Ovary (tissue), 9 donors: ENCODE measurements around the gene BCAS4. TPM values are rescaled to one million over a fixed set of nuclear protein-coding genes. Genes with fewer than 3 reads are reported as not detected.

Experiments
- DNase-seq, 5 donors: peaks; one replicate each; pipeline ENCODE4 v3.0.0-alpha.2; 2019 to 2020
- H3K27ac ChIP-seq, 2 donors: fragments of 200-600 bp; one replicate each; pipeline versions ENCODE4 v1.5.1 to v1.8.0; 2019 to 2022
- H3K27me3 ChIP-seq: fragments of 200-600 bp; one replicate; pipeline ENCODE4 v1.8.0; 2022
- H3K36me3 ChIP-seq: fragments of 200-600 bp; sonication (generic); one replicate; pipeline ENCODE4 v1.5.1; 2019
- H3K4me1 ChIP-seq: one replicate; pipeline ENCODE4 v1.8.1; 2013; ENCODE audit warnings: mild to moderate bottlenecking, moderate library complexity; ENCODE audit not compliant: insufficient read depth
- H3K4me3 ChIP-seq: fragments of 200-600 bp; sonication (generic); one replicate; pipeline ENCODE4 v1.5.1; 2017
- H3K9me3 ChIP-seq, 2 donors: fragments of 200-600 bp in 1 of 2; sonication (generic) in 1 of 2; one replicate each; pipeline versions ENCODE4 v1.5.1 to v1.8.1; 2013 to 2019; ENCODE audit warnings: mild to moderate bottlenecking in 1 of 2, moderate library complexity in 1 of 2
- CTCF ChIP-seq, 3 donors: fragments of 450-650 bp in 2 of 3; fragments of 200-600 bp in 1 of 3; IDR thresholded peaks; one replicate each; pipeline versions ENCODE4 v1.5.1 to v1.8.0; 2016 to 2022; ENCODE audit warnings: antibody characterized with exemption in 3 of 3, mild to moderate bottlenecking in 1 of 3
- EP300 ChIP-seq: sonication (generic); formaldehyde crosslinking; IDR thresholded peaks from one replicate; pipeline ENCODE4 v1.6.1; 2017; ENCODE audit warnings: antibody characterized with exemption
- POLR2A ChIP-seq: fragments of 450-650 bp; IDR thresholded peaks from one replicate; pipeline ENCODE4 v1.6.1; 2017; ENCODE audit warnings: antibody characterized with exemption, mild to moderate bottlenecking, moderate library complexity
- WGBS, 3 donors: extraction: QIAGEN DNeasy Blood & Tissue Kit in 1 of 3; methylation state at CpG; one replicate each; pipeline versions ENCODE4 v1.1.5 to v1.1.7; 2013 to 2017; 5-methylcytosine and 5-hydroxymethylcytosine counted together
- intact Hi-C, 4 donors: fragments of 100-400 bp; cut with DNase I; formaldehyde crosslinking; loops; one replicate each; pipeline versions ENCODE4 v1.11.0 to v1.15.1; 2022 to 2023
- polyA plus RNA-seq, 2 donors: library from polyadenylated mRNA; stranded (reverse); fragments of 200-250 nt in 1 of 2; fragments of 350-450 nt in 1 of 2; fragmentation: Illumina TruSeq in 1 of 2; extraction: RNeasy Lipid Tissue Mini Kit (QIAGEN cat#74804) in 1 of 2; gene quantifications; one replicate each; pipeline ENCODE4 v1.2.3, GENCODE V29; 2013 to 2014
- total RNA-seq, 7 donors: library from RNA; depleted of rRNA in 2 of 7; stranded (reverse); fragments of >200 nt in 2 of 7; fragmentation: NEBNext Ultra II Directional in 3 of 7; extraction: Animal tissue kit (Norgen Biotek cat#: 25700) in 3 of 7; gene quantifications; one replicate each; pipeline versions ENCODE4 v1.1.0 to v1.2.4, GENCODE V29; 2016 to 2023
- donor health status: DM: no; HTN: no; CAD: no; lungs with moderate emphysema.
- donor health status: DM: no; HTN: no; CAD: no.
- donor health status: Bipolar disorder and iron deficiency.
- donor health status: DM: yes; HTN: yes; CAD: no.
- donor health status: DM: no; HTN: no; CAD: no.
- donor health status: DM: yes; HTN: yes; CAD: no.

BCAS4 gene
- total and polyA plus RNA-seq, 9 donors, result 2.0 to 9.1 (median 3.1) TPM

- no peaks in the 10 kb centered on the region for H3K36me3 ChIP-seq
- H3K4me3 ChIP-seq, result no peak overlapping the region
- H3K4me1 ChIP-seq, result peaks cover 18% of the 10 kb centered on the region
- DNase-seq, result no peak
- no peaks in the 10 kb centered on the region for H3K9me3 ChIP-seq
- TF ChIP-seq CTCF (IDR thresholded peaks at IDR 0.05) (no peak), POLR2A (no peak), EP300 (no peak)
- intact Hi-C loops, result no loop called here
- H3K27me3 ChIP-seq, result no peaks in the 10 kb centered on the region
- H3K27ac ChIP-seq, result no peak overlapping the region
- WGBS, 3 donors, result 43 to 46% (median 45%) methylated on average over 2 of the region's 2 CpGs
These were observed 119.0 kb downstream of the BCAS4 start for GRCh38 chr20:50913690-50914375.

GRCh38 chr20:50915424-50915823 lies 120.6 kb downstream of the BCAS4 start:
- intact Hi-C loops, result no loop called here
- Histone ChIP-seq H3K4me1 (peaks cover 21% of the 10 kb centered on the region), H3K36me3 (no peaks in the 10 kb centered on the region), H3K4me3 (no peak overlapping the region), H3K27ac (no peak overlapping the region), H3K9me3 (no peaks in the 10 kb centered on the region), H3K27me3 (no peaks in the 10 kb centered on the region)
- 14 to 19% (median 19%) methylated on average over 3 of the region's 3 CpGs for WGBS, 3 donors
- no peak for TF ChIP-seq EP300
- no peak for TF ChIP-seq CTCF (IDR thresholded peaks at IDR 0.05)
- TF ChIP-seq POLR2A, result no peak
- no peak for DNase-seq

GRCh38 chr20:50916257-50916656 lies 121.4 kb downstream of the BCAS4 start:
- DNase-seq, result no peak
- Histone ChIP-seq H3K4me3 (no peak overlapping the region), H3K27me3 (no peaks in the 10 kb centered on the region), H3K4me1 (peaks cover 21% of the 10 kb centered on the region), H3K9me3 (no peaks in the 10 kb centered on the region), H3K27ac (no peak overlapping the region), H3K36me3 (no peaks in the 10 kb centered on the region)
- intact Hi-C loops, result no loop called here
- 55 to 65% (median 59%) methylated on average over 5 of the region's 5 CpGs for WGBS, 3 donors
- TF ChIP-seq POLR2A, result no peak
- TF ChIP-seq EP300, result no peak
- no peak for TF ChIP-seq CTCF (IDR thresholded peaks at IDR 0.05)

GRCh38 chr20:50916934-50917333 lies 122.1 kb downstream of the BCAS4 start:
- H3K27ac ChIP-seq, result no peak overlapping the region

More at GRCh38 chr20:50916934-50917333, 122.1 kb downstream of the BCAS4 start:
- Histone ChIP-seq H3K4me1 (peaks cover 21% of the 10 kb centered on the region), H3K27me3 (no peaks in the 10 kb centered on the region), H3K4me3 (no peak overlapping the region), H3K36me3 (no peaks in the 10 kb centered on the region), H3K9me3 (no peaks in the 10 kb centered on the region)
- TF ChIP-seq POLR2A (no peak), CTCF (IDR thresholded peaks at IDR 0.05) (no peak), EP300 (no peak)
- DNase-seq, result no peak
- intact Hi-C loops, result no loop called here
- 72 to 78% (median 74%) methylated on average over 3 of the region's 3 CpGs for WGBS, 3 donors
